Dedifferentiated amniotic fluid mesenchymal stem cell (primary cell): ENCODE results near the gene ZNF319.
"Not testable (repeated sequence)": the region's sequence is repeated elsewhere in the genome, so short reads cannot be mapped to it uniquely, and the experiment has no call there.

ENCODE experiments used
- DNase-seq: peaks from one replicate; pipeline ENCODE4 v3.0.0-alpha.2; 2016; ENCODE audit errors: extremely low spot score

Gene ZNF319

GRCh38 chr16:58021661-58022551 is 21.4 kb upstream of the ZNF319 start:
- no peak for DNase-seq

- peak; percentile 56 for DNase-seq
Observed at GRCh38 chr16:58020628-58021521, 20.4 kb upstream of the ZNF319 start.

GRCh38 chr16:58019866-58020538 is 19.5 kb upstream of the ZNF319 start:
- no peak for DNase-seq

- no peak for DNase-seq
Observed at GRCh38 chr16:58018803-58019202, 18.3 kb upstream of the ZNF319 start.

GRCh38 chr16:58016840-58017446 is 16.5 kb upstream of the ZNF319 start:
- DNase-seq = no peak

- no peak for DNase-seq
Observed at GRCh38 chr16:58013201-58013956, 12.9 kb upstream of the ZNF319 start.

- DNase-seq = no peak
Observed at GRCh38 chr16:58012481-58012880, 12.0 kb upstream of the ZNF319 start.

GRCh38 chr16:58011652-58012051 is 11.2 kb upstream of the ZNF319 start:
- DNase-seq = no peak

- no peak for DNase-seq
Observed at GRCh38 chr16:58010886-58011285, 10.4 kb upstream of the ZNF319 start.

- no peak for DNase-seq
Observed at GRCh38 chr16:58009856-58010416, 9.5 kb upstream of the ZNF319 start.

- not testable (repeated sequence) for DNase-seq
Observed at GRCh38 chr16:58004736-58005135, 4.3 kb upstream of the ZNF319 start.

GRCh38 chr16:58002936-58003335 is 2.5 kb upstream of the ZNF319 start:
- DNase-seq = no peak

GRCh38 chr16:58002416-58002800 is 1.9 kb upstream of the ZNF319 start:
- no peak for DNase-seq

GRCh38 chr16:58001781-58002415 is 1.4 kb upstream of the ZNF319 start:
- DNase-seq = no peak

GRCh38 chr16:58000706-58001676 is 519 bp upstream of the ZNF319 start, which contains the start of gene USB1:
TSS of gene USB1 (plus strand) at chr16:58001407. CDS start at chr16:58001484, 77 bp downstream.
- peak; percentile 60 for DNase-seq

GRCh38 chr16:57999366-57999970 is 1.0 kb downstream of the ZNF319 start:
- no peak for DNase-seq

- DNase-seq = no peak
Observed at GRCh38 chr16:57998992-57999365, 1.5 kb downstream of the ZNF319 start.

- no peak for DNase-seq
Observed at GRCh38 chr16:57998486-57998885, 2.0 kb downstream of the ZNF319 start.
